Endothelial cell of umbilical vein (primary cell): Measurements from ENCODE around the gene NT5DC2. TPM values are rescaled to one million over a fixed set of nuclear protein-coding genes. Genes with fewer than 3 reads are reported as not detected.

Source experiments
- BruUV-seq: library from RNA; stranded (reverse); fragments of 400-500 nt; replicated peaks from 2 replicates; lab custom pipeline; 2021; lab: Mats Ljungman, UMichigan
- CTCF ChIA-PET: fragments of 300-600, 350-600 bp; sonication (Branson Sonifier 250); formaldehyde crosslinking; loops from one replicate; lab custom pipeline; 2021; ENCODE audit warnings: antibody characterized with exemption, inconsistent platforms; lab: Charles Lee
- POLR2A ChIA-PET: fragments of 300-600, 350-600 bp; sonication (Branson Sonifier 250); formaldehyde crosslinking; loops from one replicate; lab custom pipeline; 2021; ENCODE audit warnings: antibody characterized with exemption, inconsistent platforms; lab: Charles Lee
- DNase-seq: peaks from one replicate; pipeline ENCODE4 v3.0.0-alpha.2; 2011; ENCODE audit warnings: low read depth, low spot score
- FAIRE-seq: peaks from 2 replicates; lab custom pipeline; 2011; peaks lifted over from hg19 to GRCh38; lab: Jason Lieb, UNC
- H2AFZ ChIP-seq: 2 replicates; pipeline ENCODE4 v1.6.0; 2012; ENCODE audit warnings: low read depth, low read length, control low read depth, inconsistent platforms
- H3K27ac ChIP-seq: 2 replicates; pipeline ENCODE4 v1.5.1; 2011; ENCODE audit warnings: low read depth, mild to moderate bottlenecking, control low read depth, low read length, moderate library complexity; ENCODE audit not compliant: insufficient read depth
- H3K27me3 ChIP-seq, 2 experiments: 2 replicates each; pipeline versions ENCODE4 v1.6.0 to v1.6.1; 2011; ENCODE audit warnings: low read length in 2 of 2, mixed read lengths in 1 of 2; ENCODE audit not compliant: control insufficient read depth in 2 of 2, insufficient read depth in 2 of 2
- H3K36me3 ChIP-seq, 2 experiments: 2 replicates in 1 of 2; 3 replicates in 1 of 2; pipeline ENCODE4 v1.5.1; 2011; ENCODE audit warnings: low read length in 2 of 2, mild to moderate bottlenecking in 1 of 2, moderate library complexity in 1 of 2; ENCODE audit not compliant: control insufficient read depth in 2 of 2, insufficient read depth in 2 of 2; ENCODE audit errors: extremely low read depth in 1 of 2
- H3K4me1 ChIP-seq: 3 replicates; pipeline ENCODE4 v1.5.1; 2011; ENCODE audit warnings: mild to moderate bottlenecking, low read length; ENCODE audit not compliant: control insufficient read depth, insufficient read depth; ENCODE audit errors: extremely low read depth
- H3K4me2 ChIP-seq: 2 replicates; pipeline ENCODE4 v1.6.1; 2011; ENCODE audit warnings: low read length, control low read depth, mixed read lengths; ENCODE audit not compliant: insufficient read depth
- H3K4me3 ChIP-seq, 3 experiments: fragments of 200-600 bp in 1 of 3; sonication (generic), shearing (Covaris generic) in 1 of 3; replicated peaks in 1 of 3; 2 replicates each; pipeline ENCODE4 v1.5.1; 2011 to 2016; ENCODE audit warnings: control low read depth in 3 of 3, low read length in 3 of 3, mild to moderate bottlenecking in 2 of 3, inconsistent platforms in 1 of 3, low read depth in 1 of 3, moderate library complexity in 1 of 3; ENCODE audit not compliant: insufficient read depth in 1 of 3
- H3K79me2 ChIP-seq: 2 replicates; pipeline ENCODE4 v1.6.0; 2012; ENCODE audit warnings: low read length, inconsistent platforms; ENCODE audit not compliant: control insufficient read depth, insufficient read depth
- H3K9ac ChIP-seq: replicated peaks from 2 replicates; pipeline ENCODE3; 2011; ENCODE audit warnings: low read length, control low read depth; ENCODE audit not compliant: insufficient read depth; ENCODE audit errors: extremely low read depth
- H3K9me1 ChIP-seq: replicated peaks from 3 replicates; pipeline ENCODE4 v1.6.0; 2011; ENCODE audit warnings: mild to moderate bottlenecking, low read length; ENCODE audit not compliant: control insufficient read depth, insufficient read depth; ENCODE audit errors: extremely low read depth
- H3K9me3 ChIP-seq: replicated peaks from 2 replicates; pipeline ENCODE4 v1.5.1; 2012; ENCODE audit warnings: low read length, inconsistent platforms; ENCODE audit not compliant: control insufficient read depth, insufficient read depth
- H4K20me1 ChIP-seq: replicated peaks from 2 replicates; pipeline ENCODE3; 2011; ENCODE audit warnings: mild to moderate bottlenecking, low read length; ENCODE audit not compliant: control insufficient read depth, insufficient read depth; ENCODE audit errors: extremely low read depth
- EZH2 ChIP-seq: IDR thresholded peaks from 2 replicates; pipeline ENCODE4 v1.6.1; 2012; ENCODE audit warnings: borderline replicate concordance, low read depth, mild to moderate bottlenecking, moderate library complexity, low read length, inconsistent platforms; ENCODE audit not compliant: severe bottlenecking
- FOS ChIP-seq: IDR thresholded peaks from 2 replicates; pipeline ENCODE4 v1.6.1; 2011; ENCODE audit warnings: mild to moderate bottlenecking, low read length, moderate library complexity, borderline replicate concordance; ENCODE audit not compliant: insufficient read depth
- GATA2 ChIP-seq: IDR thresholded peaks from 2 replicates; pipeline ENCODE4 v1.7.0; 2011; ENCODE audit warnings: low read depth, mild to moderate bottlenecking, moderate library complexity, mixed read lengths, low read length; ENCODE audit not compliant: insufficient read length, insufficient read depth
- JUN ChIP-seq: IDR thresholded peaks from 2 replicates; pipeline ENCODE4 v1.6.1; 2011; ENCODE audit warnings: borderline replicate concordance, low read depth; ENCODE audit not compliant: insufficient read length, insufficient read depth
- MYC ChIP-seq: IDR thresholded peaks from one replicate; pipeline ENCODE4 v1.6.1; 2011; ENCODE audit warnings: mild to moderate bottlenecking, low read depth, low read length
- POLR2A ChIP-seq: IDR thresholded peaks from 2 replicates; pipeline ENCODE4 v1.6.1; 2012; ENCODE audit warnings: low read depth, mild to moderate bottlenecking, control low read depth, low read length
- POLR2AphosphoS5 ChIP-seq: IDR thresholded peaks from 2 replicates; pipeline ENCODE4 v1.6.1; 2012; ENCODE audit warnings: low read depth, mild to moderate bottlenecking, control low read depth, low read length, moderate library complexity; ENCODE audit not compliant: insufficient read depth
- dilution Hi-C: fragments of 300-500 bp; cut with MboI; formaldehyde crosslinking; loops from one replicate; pipeline ENCODE4 v1.15.0; 2019; ENCODE audit warnings: low sequenced_read_pairs; ENCODE audit not compliant: extremely low pct_ligation_motif_present
- intact Hi-C: fragments of 100-400 bp; cut with micrococcal nuclease; formaldehyde crosslinking; loops from one replicate; pipeline ENCODE4 v1.10.0; 2022
- polyA plus RNA-seq, 4 experiments: library from polyadenylated mRNA; depleted of rRNA in 3 of 4; stranded (reverse) in 3 of 4; unstranded in 1 of 4; fragments of >200 nt; gene quantifications; 2 replicates each; pipeline versions ENCODE4 v1.2.1 to v1.2.3, GENCODE V29; 2011 to 2012; ENCODE audit warnings: missing spikeins in 1 of 4
- total RNA-seq: library from RNA; stranded (reverse); gene quantifications from 2 replicates; pipeline ENCODE4 v1.2.3, GENCODE V29; 2021
- TF ChIP-seq, protein P1 (sequence below): IDR thresholded peaks from 2 replicates; pipeline ENCODE4 v1.6.1; 2011; ENCODE audit not compliant: insufficient read depth, insufficient read length
- TF ChIP-seq, protein P2 (sequence below), 2 donors: IDR thresholded peaks; 1 replicate in 1 of 2; 2 replicates in 1 of 2; pipeline ENCODE4 v1.5.1; 2011; ENCODE audit warnings: low read length in 2 of 2, mild to moderate bottlenecking in 2 of 2, moderate library complexity in 2 of 2, control low read depth in 1 of 2, inconsistent platforms in 1 of 2, low read depth in 1 of 2; ENCODE audit not compliant: insufficient read depth in 1 of 2; ENCODE audit errors: extremely low read depth in 1 of 2

NT5DC2 gene
- total and polyA plus RNA-seq, 2 donors (not counting 3 experiments of a cell fraction or from before 2014, with no cell fraction given) = 298 to 402 TPM

DNA sequence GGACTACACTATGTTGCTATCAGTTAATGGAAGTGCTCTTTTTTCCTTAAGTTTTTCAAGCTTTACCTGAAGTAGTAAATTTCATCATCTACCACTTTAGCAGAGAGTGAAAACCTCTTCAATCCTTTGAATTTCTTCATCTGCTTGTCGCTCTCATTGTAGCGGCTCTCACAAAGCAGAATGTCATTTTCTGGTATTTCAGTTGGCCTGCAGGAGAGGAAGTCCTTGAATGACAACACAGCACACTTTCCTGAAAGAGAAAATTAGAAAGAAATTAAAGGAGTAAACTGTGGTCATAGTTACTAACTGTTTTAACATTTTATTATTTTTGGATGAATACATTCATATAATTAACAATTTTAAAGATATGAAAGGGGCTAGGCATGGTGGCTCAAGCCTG is 30.3 kb upstream of the NT5DC2 start:
- no peak for FAIRE-seq
- TF ChIP-seq POLR2AphosphoS5 (no peak), GATA2 (no peak), FOS (no peak), JUN (no peak), MYC (no peak), POLR2A (no peak), EZH2 (no peak)
- TF ChIP-seq, protein P1, sequence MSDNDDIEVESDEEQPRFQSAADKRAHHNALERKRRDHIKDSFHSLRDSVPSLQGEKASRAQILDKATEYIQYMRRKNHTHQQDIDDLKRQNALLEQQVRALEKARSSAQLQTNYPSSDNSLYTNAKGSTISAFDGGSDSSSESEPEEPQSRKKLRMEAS = no peak
- TF ChIP-seq, protein P2, sequence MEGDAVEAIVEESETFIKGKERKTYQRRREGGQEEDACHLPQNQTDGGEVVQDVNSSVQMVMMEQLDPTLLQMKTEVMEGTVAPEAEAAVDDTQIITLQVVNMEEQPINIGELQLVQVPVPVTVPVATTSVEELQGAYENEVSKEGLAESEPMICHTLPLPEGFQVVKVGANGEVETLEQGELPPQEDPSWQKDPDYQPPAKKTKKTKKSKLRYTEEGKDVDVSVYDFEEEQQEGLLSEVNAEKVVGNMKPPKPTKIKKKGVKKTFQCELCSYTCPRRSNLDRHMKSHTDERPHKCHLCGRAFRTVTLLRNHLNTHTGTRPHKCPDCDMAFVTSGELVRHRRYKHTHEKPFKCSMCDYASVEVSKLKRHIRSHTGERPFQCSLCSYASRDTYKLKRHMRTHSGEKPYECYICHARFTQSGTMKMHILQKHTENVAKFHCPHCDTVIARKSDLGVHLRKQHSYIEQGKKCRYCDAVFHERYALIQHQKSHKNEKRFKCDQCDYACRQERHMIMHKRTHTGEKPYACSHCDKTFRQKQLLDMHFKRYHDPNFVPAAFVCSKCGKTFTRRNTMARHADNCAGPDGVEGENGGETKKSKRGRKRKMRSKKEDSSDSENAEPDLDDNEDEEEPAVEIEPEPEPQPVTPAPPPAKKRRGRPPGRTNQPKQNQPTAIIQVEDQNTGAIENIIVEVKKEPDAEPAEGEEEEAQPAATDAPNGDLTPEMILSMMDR (IDR thresholded peaks at IDR 0.05; ENCODE audit: extremely low read depth in 1 of 2, insufficient read depth in 1 of 2, low read depth in 1 of 2, low read length in 2 of 2) = no peak
- CTCF ChIA-PET = no interaction called here
- no peak for DNase-seq
- Histone ChIP-seq H3K9ac (no peak overlapping the region), H3K4me3 (no peak overlapping the region), H3K79me2 (no peaks in the 10 kb centered on the region), H4K20me1 (no peaks in the 10 kb centered on the region), H3K27ac (no peak overlapping the region), H3K4me2 (no peak overlapping the region), H3K9me3 (no peaks in the 10 kb centered on the region), H2AFZ (no peak overlapping the region), H3K36me3 (peaks cover 13 to 21% of the 10 kb centered on the region in 2 experiments), H3K9me1 (no peaks in the 10 kb centered on the region), H3K4me1 (no peaks in the 10 kb centered on the region), H3K27me3 (no peaks in the 10 kb centered on the region)
- dilution Hi-C loops = no loop called here
- POLR2A ChIA-PET = no interaction called here
- BruUV-seq = no TSS peak
- intact Hi-C loops = no loop called here
